ENCODE data around the gene IL12B.

- no peak for TF ChIP-seq CTCF (conservative IDR thresholded peaks at IDR 0.05)
- no peak for TF ChIP-seq ZFX (IDR thresholded peaks at IDR 0.05)
Observed at GRCh38 chr5:159332800-159333544, 2.7 kb upstream of the IL12B start.

Measured in C4-2B (cell line).